ENCODE measurements around the gene MBD4. TPM values are rescaled to one million over a fixed set of nuclear protein-coding genes. Genes with fewer than 3 reads are reported as not detected.
"Not testable (repeated sequence)": the region's sequence is repeated elsewhere in the genome, so short reads cannot be mapped to it uniquely, and the experiment has no call there.

The MBD4 gene
- polyA plus RNA-seq (2011; rRNA removed), result 38.2 and 49.7 TPM in 2 replicates
- polyA plus RNA-seq (2012; cell fraction: cytosol; rRNA removed), result 12.4 and 13.5 TPM in 2 replicates
- polyA plus RNA-seq (2012; cell fraction: nucleus; rRNA removed), result 12.8 and 17.9 TPM in 2 replicates
- 26.4 to 32.7 TPM (median 31.4 TPM) in 3 replicates for polyA plus RNA-seq (2017; fragmentation: RNase III; extraction: RNeasy Plus Mini Kit Qiagen cat#74134 plus additional on column Dnase treatment)
- polyA minus RNA-seq (2011; rRNA and poly(A)+ RNA removed), result 8.2 and 9.5 TPM in 2 replicates

DNA sequence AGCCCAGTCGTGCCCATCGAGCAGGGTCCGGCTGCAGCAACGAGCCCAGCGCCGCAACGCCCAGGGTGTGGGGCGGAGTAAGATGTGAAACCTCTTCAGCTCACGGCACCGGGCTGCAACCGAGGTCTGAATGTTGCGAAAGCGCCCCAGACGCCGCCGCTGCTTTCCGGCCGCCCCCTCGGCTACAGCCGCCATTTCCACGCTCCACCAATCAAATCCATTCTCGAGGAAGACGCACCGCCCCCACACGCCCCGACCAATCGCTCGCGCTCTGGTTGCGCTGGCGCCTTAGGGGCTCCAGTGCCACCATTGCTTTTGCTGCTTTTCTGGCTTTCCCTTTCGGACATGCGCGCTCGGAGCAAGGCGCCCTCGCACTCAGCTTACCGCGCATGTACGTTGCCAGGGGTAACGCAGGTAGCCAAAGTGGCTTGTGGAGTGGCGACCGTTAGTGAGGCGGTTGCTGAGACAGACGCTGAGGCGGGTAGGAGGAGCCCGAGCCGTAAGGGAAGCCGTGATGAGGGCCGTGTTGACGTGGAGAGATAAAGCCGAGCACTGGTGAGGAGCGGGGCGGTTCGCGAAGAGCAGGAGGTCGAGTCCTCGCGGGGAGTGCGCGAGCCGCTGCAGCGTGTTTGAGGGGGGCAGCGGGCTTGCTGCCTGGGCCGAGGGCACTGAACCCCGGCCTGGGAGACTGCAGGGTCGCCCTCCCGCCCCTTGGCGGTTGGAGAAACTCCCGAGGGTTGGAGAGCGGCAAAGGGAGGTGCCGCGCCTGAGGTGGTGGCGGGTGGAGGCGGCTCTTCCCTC, at the start of gene MBD4, which contains the start of gene IFT122:
Gene MBD4, minus strand, starts transcription at position 132 of the 801 bp plus-strand sequence. Its CDS starts 115 bp downstream, at position 17.
Gene IFT122, plus strand, starts transcription at position 408 of the 801 bp plus-strand sequence. Its CDS starts 107 bp downstream, at position 515.
- peak; percentile 94 to 95 for ATAC-seq
- TF ChIP-seq SMC3 (IDR thresholded peaks at IDR 0.05) (0 out of 3 replicates have a peak, but pooled peaks have one; percentile 6), NR3C1 (IDR thresholded peaks at IDR 0.05) (no peak), ZNF302 (CRISPR knock-in tag; IDR thresholded peaks at IDR 0.05) (no peak), RNF2 (IDR thresholded peaks at IDR 0.05; ENCODE audit: borderline replicate concordance, low read depth) (no peak), FOSL2 (IDR thresholded peaks at IDR 0.05) (no peak), FOSL2 (CRISPR knock-in tag; IDR thresholded peaks at IDR 0.05) (no peak), RAD21 (conservative IDR thresholded peaks at IDR 0.05 in 1 of 2, IDR thresholded peaks at IDR 0.05 in 1 of 2) (no peak), ZFP36 (IDR thresholded peaks at IDR 0.05; ENCODE audit: borderline replicate concordance, partially characterized antibody) (no peak), MAFK (IDR thresholded peaks at IDR 0.05; ENCODE audit: partially characterized antibody) (peak; percentile 39), JUN (IDR thresholded peaks at IDR 0.05) (peak in 1 of 2 experiments; percentile 61; a peak in 2 of 5 replicates), POLR2A (IDR thresholded peaks at IDR 0.05; ENCODE audit: low read length) (peak; percentile 78), HOXB5 (CRISPR knock-in tag; IDR thresholded peaks at IDR 0.05) (0 out of 2 replicates have a peak, but pooled peaks have one; percentile 35), CEBPB (IDR thresholded peaks at IDR 0.05) (peak; percentile 71 to 95; a peak in 3 of 4 replicates), JUNB (IDR thresholded peaks at IDR 0.05) (no peak), PHF8 (IDR thresholded peaks at IDR 0.05; ENCODE audit: borderline replicate concordance, low read depth) (0 out of 2 replicates have a peak, but pooled peaks have one; percentile 31), SREBF2 (IDR thresholded peaks at IDR 0.05) (no peak), HDAC2 (IDR thresholded peaks at IDR 0.05) (no peak), RFX5 (IDR thresholded peaks at IDR 0.05) (peak; percentile 61; the same call in 1 of the 2 replicates), KDM5A (IDR thresholded peaks at IDR 0.05) (no peak), HOXB13 (CRISPR knock-in tag; IDR thresholded peaks at IDR 0.05; ENCODE audit: low read depth) (no peak), MAZ (IDR thresholded peaks at IDR 0.05; ENCODE audit: borderline replicate concordance, low read depth, low read length) (no peak)
- TF ChIP-seq, protein P1, sequence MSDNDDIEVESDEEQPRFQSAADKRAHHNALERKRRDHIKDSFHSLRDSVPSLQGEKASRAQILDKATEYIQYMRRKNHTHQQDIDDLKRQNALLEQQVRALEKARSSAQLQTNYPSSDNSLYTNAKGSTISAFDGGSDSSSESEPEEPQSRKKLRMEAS (IDR thresholded peaks at IDR 0.05), result peak; percentile 73
- TF ChIP-seq, protein P2, sequence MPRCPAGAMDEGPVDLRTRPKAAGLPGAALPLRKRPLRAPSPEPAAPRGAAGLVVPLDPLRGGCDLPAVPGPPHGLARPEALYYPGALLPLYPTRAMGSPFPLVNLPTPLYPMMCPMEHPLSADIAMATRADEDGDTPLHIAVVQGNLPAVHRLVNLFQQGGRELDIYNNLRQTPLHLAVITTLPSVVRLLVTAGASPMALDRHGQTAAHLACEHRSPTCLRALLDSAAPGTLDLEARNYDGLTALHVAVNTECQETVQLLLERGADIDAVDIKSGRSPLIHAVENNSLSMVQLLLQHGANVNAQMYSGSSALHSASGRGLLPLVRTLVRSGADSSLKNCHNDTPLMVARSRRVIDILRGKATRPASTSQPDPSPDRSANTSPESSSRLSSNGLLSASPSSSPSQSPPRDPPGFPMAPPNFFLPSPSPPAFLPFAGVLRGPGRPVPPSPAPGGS (IDR thresholded peaks at IDR 0.05), result peak; percentile 19; the same call in 1 of the 3 replicates
- TF ChIP-seq, protein P3, sequence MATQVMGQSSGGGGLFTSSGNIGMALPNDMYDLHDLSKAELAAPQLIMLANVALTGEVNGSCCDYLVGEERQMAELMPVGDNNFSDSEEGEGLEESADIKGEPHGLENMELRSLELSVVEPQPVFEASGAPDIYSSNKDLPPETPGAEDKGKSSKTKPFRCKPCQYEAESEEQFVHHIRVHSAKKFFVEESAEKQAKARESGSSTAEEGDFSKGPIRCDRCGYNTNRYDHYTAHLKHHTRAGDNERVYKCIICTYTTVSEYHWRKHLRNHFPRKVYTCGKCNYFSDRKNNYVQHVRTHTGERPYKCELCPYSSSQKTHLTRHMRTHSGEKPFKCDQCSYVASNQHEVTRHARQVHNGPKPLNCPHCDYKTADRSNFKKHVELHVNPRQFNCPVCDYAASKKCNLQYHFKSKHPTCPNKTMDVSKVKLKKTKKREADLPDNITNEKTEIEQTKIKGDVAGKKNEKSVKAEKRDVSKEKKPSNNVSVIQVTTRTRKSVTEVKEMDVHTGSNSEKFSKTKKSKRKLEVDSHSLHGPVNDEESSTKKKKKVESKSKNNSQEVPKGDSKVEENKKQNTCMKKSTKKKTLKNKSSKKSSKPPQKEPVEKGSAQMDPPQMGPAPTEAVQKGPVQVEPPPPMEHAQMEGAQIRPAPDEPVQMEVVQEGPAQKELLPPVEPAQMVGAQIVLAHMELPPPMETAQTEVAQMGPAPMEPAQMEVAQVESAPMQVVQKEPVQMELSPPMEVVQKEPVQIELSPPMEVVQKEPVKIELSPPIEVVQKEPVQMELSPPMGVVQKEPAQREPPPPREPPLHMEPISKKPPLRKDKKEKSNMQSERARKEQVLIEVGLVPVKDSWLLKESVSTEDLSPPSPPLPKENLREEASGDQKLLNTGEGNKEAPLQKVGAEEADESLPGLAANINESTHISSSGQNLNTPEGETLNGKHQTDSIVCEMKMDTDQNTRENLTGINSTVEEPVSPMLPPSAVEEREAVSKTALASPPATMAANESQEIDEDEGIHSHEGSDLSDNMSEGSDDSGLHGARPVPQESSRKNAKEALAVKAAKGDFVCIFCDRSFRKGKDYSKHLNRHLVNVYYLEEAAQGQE (IDR thresholded peaks at IDR 0.05), result no peak
- TF ChIP-seq, protein P4, sequence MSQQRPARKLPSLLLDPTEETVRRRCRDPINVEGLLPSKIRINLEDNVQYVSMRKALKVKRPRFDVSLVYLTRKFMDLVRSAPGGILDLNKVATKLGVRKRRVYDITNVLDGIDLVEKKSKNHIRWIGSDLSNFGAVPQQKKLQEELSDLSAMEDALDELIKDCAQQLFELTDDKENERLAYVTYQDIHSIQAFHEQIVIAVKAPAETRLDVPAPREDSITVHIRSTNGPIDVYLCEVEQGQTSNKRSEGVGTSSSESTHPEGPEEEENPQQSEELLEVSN (IDR thresholded peaks at IDR 0.05; ENCODE audit: borderline replicate concordance, low read depth), result peak; percentile 75; the same call in 1 of the 2 replicates
- Histone ChIP-seq H3K9me3 (no peaks in the 10 kb centered on the region), H3K4me1 (peaks cover 40% of the 10 kb centered on the region; the same call in 2 of the 3 replicates), H3K27ac (peak within 1 kb of the TSS; percentile 94 to 99), H3K4me3 (peak within 1 kb of the TSS; percentile 86), H3K4me2 (peak within 1 kb of the TSS; percentile 94)
- POLR2A ChIA-PET, result interaction anchor here (0.8 to 2.5 kb wide), 6 partner anchors 11 to 124 kb away, joined by 3 to 17 read pairs (median 6); partner anchors contain the start of gene EFCAB12
- peak; percentile 98 for DNase-seq (ENCODE audit: low read depth in 1 of 2, low spot score in 1 of 2)
- FAIRE-seq, result no peak
- WGBS (ENCODE audit: missing lambda C conversion rate), result 1% methylated on average over 26 of the region's 75 CpGs
- CTCF ChIA-PET, result interaction anchor here (0.8 to 1.2 kb wide), 5 partner anchors 22 to 57 kb away, joined by 3 to 4 read pairs (median 3); no protein-coding TSS in a partner anchor

DNA sequence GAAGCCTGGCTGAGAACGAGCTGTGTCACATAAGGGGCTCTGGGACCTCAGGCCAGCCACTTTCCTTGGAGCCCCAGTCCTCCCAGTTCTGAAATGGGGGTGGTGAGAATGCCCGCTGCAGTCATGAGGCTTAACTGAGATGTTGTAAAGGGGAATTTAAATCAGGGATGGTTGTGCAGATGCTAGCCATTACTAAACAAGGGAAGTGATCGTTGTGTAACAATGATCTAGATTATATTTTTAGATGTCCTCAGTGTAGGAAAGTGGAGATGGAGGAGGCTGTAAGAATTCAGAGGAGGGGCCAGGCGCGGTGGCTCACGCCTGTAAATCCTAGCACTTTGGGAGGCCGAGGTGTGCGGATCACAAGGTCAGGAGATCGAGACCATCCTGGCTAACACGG, 49.5 kb upstream of the MBD4 start:
- 90% methylated on average over 10 of the region's 10 CpGs for WGBS (ENCODE audit: missing lambda C conversion rate)
- CTCF ChIA-PET, result interaction anchor here (0.6 to 2.5 kb wide), 15 partner anchors 9 to 340 kb away, joined by 3 to 13 read pairs (median 6); no protein-coding TSS in a partner anchor

DNA sequence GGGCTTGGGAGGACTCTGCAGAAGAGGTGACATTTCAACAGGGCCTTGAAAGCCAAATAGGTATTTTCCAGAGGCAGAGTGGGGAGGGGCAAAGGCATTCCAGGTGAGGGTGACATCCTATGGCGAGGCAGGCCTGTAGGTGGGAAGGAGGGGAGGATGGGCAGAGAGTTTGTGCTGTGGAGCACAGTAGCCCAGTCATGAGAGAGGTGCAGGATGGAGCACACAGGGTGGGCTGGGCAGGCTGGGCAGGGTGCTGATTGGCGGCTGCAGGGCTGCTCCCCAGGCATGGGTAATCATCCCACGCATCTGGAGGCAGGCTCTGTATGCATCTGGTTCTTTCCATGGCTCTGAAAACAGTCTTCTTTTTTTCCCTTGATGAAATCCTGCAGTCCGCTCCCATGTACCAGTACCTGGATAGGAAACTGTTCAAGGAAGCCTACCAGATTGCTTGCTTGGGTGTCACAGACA, 48.2 kb upstream of the MBD4 start:
- CTCF ChIA-PET, H3K4me2 ChIP-seq: not testable (repeated sequence)
- 89% methylated on average over 4 of the region's 4 CpGs for WGBS (ENCODE audit: missing lambda C conversion rate)

More for the DNA sequence above, 49.5 kb upstream of the MBD4 start:
- ATAC-seq; POLR2A ChIA-PET; H3K9me3 ChIP-seq; H3K27ac ChIP-seq; DNase-seq (ENCODE audit: low read depth in 1 of 2, low spot score in 1 of 2); H3K4me3 ChIP-seq; FAIRE-seq; H3K4me2 ChIP-seq: not testable (repeated sequence)
- peaks cover 13% of the 10 kb centered on the region for H3K4me1 ChIP-seq

More for the DNA sequence above, 48.2 kb upstream of the MBD4 start:
- H3K4me3 ChIP-seq; ATAC-seq; POLR2A ChIA-PET; FAIRE-seq; DNase-seq (ENCODE audit: low read depth in 1 of 2, low spot score in 1 of 2); H3K27ac ChIP-seq; H3K9me3 ChIP-seq; H3K4me1 ChIP-seq: not testable (repeated sequence)

All from A549 (cell line).